Fibroblast of villous mesenchyme (primary cell): ENCODE data around the gene POMT2. TPM values are rescaled to one million over a fixed set of nuclear protein-coding genes. Genes with fewer than 3 reads are reported as not detected.

Source experiments
- DNase-seq: peaks from one replicate; pipeline ENCODE4 v3.0.0-alpha.2; 2010; ENCODE audit warnings: low read depth
- H3K4me3 ChIP-seq: 2 replicates; pipeline ENCODE4 v1.5.1; 2011; ENCODE audit warnings: low read depth, mild to moderate bottlenecking, low read length
- total RNA-seq: library from RNA; depleted of rRNA; stranded (reverse); fragments of >200 nt; gene quantifications from 2 replicates; pipeline ENCODE4 v1.2.3, GENCODE V29; 2012
- TF ChIP-seq, protein P1 (sequence below): IDR thresholded peaks from 2 replicates; pipeline ENCODE4 v1.5.1; 2012; ENCODE audit warnings: low read depth, mild to moderate bottlenecking, low read length; ENCODE audit not compliant: insufficient read depth

Gene POMT2
- total RNA-seq, 1 donor: 18.1 TPM

DNA sequence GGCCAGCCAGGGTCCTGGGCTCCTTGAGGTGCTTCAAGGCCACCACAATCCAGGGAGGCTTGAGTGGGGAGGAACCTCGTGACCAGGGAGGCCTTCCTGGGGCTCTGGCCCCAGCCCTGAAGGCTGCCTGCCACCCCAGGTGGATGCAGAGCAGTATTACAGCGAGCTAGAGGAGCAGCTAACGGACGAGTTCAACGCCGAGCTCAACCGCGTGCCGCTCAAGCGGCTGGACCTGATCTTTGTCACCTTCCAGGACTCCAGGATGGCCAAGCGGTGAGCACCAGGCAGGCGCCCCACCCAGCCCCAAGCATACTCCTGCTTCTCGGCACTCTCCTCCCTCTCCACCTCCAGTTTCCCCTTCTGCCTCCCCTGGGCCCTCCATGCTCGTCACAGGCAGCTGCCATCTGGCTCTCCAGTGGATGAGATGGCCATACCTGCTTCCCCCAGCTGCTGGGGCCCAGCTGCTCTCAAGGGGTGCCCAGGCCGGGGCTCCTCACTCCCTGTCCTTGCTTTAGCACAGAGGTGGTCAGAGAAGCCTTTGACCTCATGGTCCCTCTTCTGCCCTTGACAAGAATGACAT, 80.3 kb downstream of the POMT2 start:
- DNase-seq: no peak
- TF ChIP-seq, protein P1, sequence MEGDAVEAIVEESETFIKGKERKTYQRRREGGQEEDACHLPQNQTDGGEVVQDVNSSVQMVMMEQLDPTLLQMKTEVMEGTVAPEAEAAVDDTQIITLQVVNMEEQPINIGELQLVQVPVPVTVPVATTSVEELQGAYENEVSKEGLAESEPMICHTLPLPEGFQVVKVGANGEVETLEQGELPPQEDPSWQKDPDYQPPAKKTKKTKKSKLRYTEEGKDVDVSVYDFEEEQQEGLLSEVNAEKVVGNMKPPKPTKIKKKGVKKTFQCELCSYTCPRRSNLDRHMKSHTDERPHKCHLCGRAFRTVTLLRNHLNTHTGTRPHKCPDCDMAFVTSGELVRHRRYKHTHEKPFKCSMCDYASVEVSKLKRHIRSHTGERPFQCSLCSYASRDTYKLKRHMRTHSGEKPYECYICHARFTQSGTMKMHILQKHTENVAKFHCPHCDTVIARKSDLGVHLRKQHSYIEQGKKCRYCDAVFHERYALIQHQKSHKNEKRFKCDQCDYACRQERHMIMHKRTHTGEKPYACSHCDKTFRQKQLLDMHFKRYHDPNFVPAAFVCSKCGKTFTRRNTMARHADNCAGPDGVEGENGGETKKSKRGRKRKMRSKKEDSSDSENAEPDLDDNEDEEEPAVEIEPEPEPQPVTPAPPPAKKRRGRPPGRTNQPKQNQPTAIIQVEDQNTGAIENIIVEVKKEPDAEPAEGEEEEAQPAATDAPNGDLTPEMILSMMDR: no peak
- no peak overlapping the region for H3K4me3 ChIP-seq

DNA sequence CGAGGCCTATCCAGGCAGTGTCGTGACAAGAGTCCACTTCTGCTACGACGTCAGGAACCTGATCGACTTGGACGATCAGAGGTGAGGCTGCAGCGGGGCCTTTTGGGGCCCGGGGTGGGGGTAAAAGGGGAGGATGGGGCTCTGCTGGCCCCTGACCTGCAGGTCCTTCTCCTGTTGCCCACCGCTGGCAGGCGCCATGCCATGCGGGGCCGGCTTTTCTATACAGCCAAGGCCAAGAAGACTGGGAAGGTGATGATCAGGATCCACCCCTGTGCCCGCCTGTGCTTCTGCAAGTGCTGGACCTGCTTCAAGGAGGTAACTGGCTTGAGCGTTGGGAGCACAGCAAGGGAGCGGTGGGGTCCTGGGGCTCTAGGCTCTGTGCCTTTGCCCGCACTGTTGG, 81.3 kb downstream of the POMT2 start:
- no peak overlapping the region for H3K4me3 ChIP-seq
- no peak for DNase-seq
- TF ChIP-seq, protein P1: no peak

GRCh38 chr14:77238996-77239395, 81.7 kb downstream of the POMT2 start:
- DNase-seq: no peak
- TF ChIP-seq, protein P1: no peak
- no peak overlapping the region for H3K4me3 ChIP-seq

DNA sequence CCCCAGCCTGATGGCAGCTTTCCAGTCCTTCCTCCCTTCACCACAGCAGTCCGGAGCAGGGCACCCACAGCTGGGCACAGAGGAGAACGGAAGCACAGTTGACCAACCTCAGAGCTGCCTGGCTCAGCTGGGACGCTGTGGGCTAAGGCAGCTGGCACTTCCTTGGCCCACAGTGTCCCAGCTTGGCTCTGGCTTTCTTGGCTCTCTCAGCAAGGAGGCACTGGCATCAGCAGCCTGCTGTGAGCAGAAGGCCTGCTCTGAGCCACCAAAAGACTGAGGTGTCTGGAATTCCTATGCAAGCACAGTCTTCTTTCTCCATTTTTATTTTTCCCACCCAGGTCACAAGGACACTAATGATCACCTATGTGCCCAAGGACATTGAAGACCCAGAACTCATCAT, 82.3 kb downstream of the POMT2 start:
- H3K4me3 ChIP-seq: no peak overlapping the region
- DNase-seq: no peak
- TF ChIP-seq, protein P1: no peak

DNA sequence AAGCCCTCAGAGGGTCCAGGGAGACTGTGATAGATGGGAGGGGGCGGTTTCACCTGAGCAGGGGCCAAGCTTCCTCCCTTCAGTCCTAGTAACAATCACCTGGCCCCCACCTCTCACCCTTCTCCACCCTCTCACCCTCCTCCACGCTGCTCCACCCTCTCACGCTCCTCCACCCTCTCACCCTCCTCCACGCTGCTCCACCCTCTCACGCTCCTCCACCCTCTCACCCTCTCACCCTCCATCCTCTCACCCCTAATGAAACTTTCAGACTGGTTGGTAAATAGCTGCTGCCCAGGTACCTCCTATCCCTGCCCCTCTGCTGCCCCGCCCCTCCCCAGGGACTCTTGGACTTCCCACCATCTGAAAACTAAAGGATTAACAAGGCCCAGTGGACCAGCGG, 83.9 kb downstream of the POMT2 start:
- TF ChIP-seq, protein P1: no peak
- H3K4me3 ChIP-seq: no peak overlapping the region
- DNase-seq: no peak

DNA sequence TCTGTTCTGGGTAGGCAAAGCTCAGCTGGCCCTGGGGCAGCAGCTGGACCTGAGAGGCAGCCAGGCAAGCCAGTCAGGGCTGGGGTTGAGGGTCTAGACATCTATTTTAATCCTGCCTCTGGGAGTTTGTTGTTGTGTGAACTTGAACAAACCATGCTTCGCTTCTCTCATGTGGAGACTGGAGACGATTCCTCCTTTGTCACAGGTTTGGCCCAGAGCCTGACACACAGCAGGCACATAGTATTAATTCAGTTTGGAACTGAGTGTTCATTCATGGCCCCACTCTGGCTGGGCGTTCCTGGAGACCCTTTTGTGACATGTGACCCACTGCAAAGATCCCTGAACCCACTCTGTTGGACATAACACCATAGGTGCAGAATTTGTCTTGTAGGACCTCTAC, 89.0 kb downstream of the POMT2 start:
- H3K4me3 ChIP-seq: no peak overlapping the region
- TF ChIP-seq, protein P1: no peak
- no peak for DNase-seq

GRCh38 chr14:77230914-77231313, 89.8 kb downstream of the POMT2 start:
- TF ChIP-seq, protein P1: no peak

More at GRCh38 chr14:77230914-77231313, 89.8 kb downstream of the POMT2 start:
- H3K4me3 ChIP-seq: no peak overlapping the region
- DNase-seq: no peak
